IMR-90 (cell line): ENCODE results near the gene ELL2.

Experiments
- CTCF ChIP-seq: conservative IDR thresholded peaks from 2 replicates; pipeline ENCODE4 v1.5.1; 2012; ENCODE audit warnings: mild to moderate bottlenecking, low read depth, low read length, improper control_type of control experiment
- NFE2L2 ChIP-seq: fragments of 150-350 bp; IDR thresholded peaks from 2 replicates; pipeline ENCODE4 v1.6.1; 2016; ENCODE audit warnings: low read depth, mild to moderate bottlenecking, low read length
- RAD21 ChIP-seq: IDR thresholded peaks from 2 replicates; pipeline ENCODE4 v1.6.1; 2012; ENCODE audit warnings: low read length, improper control_type of control experiment

GRCh38 chr5:95874246-95874645, 87.4 kb downstream of the ELL2 start:
- TF ChIP-seq NFE2L2, result no peak
- TF ChIP-seq CTCF, result no peak
- no peak for TF ChIP-seq RAD21
